HepG2 (cell line): ENCODE data around the gene MGAT4D. TPM values are rescaled to one million over a fixed set of nuclear protein-coding genes. Genes with fewer than 3 reads are reported as not detected.

Source experiments
- ATAC-seq: fragments of 200-7000 bp; cut with Tn5 transposase; 3 replicates; pipeline ENCODE4 v1.9.1; 2020; ENCODE audit warnings: mild to moderate bottlenecking, moderate library complexity
- BruUV-seq: library from RNA; stranded (reverse); fragments of 400-500 nt; replicated peaks from 2 replicates; lab custom pipeline; 2021; lab: Mats Ljungman, UMichigan
- CTCF ChIA-PET: fragments of 300-600 bp; formaldehyde crosslinking; extraction: SDS; loops from one replicate; lab custom pipeline; 2021; ENCODE audit warnings: low total read pairs, inconsistent platforms, low intra/inter-chr PET ratio; lab: Yijun Ruan, JAX
- POLR2A ChIA-PET: fragments of 350-600 bp; sonication (Branson Sonifier 250); formaldehyde crosslinking; loops from one replicate; lab custom pipeline; 2020; ENCODE audit warnings: antibody characterized with exemption, inconsistent platforms; lab: Yijun Ruan, JAX
- DNase-seq: peaks from one replicate; pipeline ENCODE4 v3.0.0-alpha.2; 2015; ENCODE audit warnings: low spot score
- FAIRE-seq: peaks from 3 replicates; lab custom pipeline; 2011; peaks lifted over from hg19 to GRCh38; lab: Jason Lieb, UNC
- H2AFZ ChIP-seq: one replicate; pipeline ENCODE4 v1.6.1; 2011; ENCODE audit warnings: low read length, inconsistent platforms
- H3K27ac ChIP-seq: fragments of 300-600 bp; 3 replicates; pipeline ENCODE4 v1.8.0; 2011; ENCODE audit warnings: mixed run types, mild to moderate bottlenecking, mixed read lengths, low read length, inconsistent platforms; ENCODE audit not compliant: insufficient read depth; ENCODE audit errors: extremely low read length
- H3K27me3 ChIP-seq, 2 experiments: fragments of 200-600 bp in 1 of 2; 2 replicates in 1 of 2; 3 replicates in 1 of 2; pipeline versions ENCODE4 v1.6.0 to v1.8.0; 2011; ENCODE audit warnings: low read length in 2 of 2, mild to moderate bottlenecking in 2 of 2, moderate library complexity in 2 of 2, inconsistent platforms in 1 of 2; ENCODE audit not compliant: insufficient read depth in 2 of 2, control insufficient read depth in 1 of 2
- H3K36me3 ChIP-seq, 2 experiments: fragments of 200-600 bp in 1 of 2; replicated peaks in 1 of 2; 2 replicates in 1 of 2; 3 replicates in 1 of 2; pipeline versions ENCODE4 v1.5.1 to v1.8.0; 2011; ENCODE audit warnings: low read length in 2 of 2, inconsistent platforms in 1 of 2; ENCODE audit not compliant: insufficient read depth in 2 of 2, control insufficient read depth in 1 of 2
- H3K4me1 ChIP-seq: 2 replicates; pipeline ENCODE4 v1.5.1; 2012; ENCODE audit warnings: low read length, inconsistent platforms; ENCODE audit not compliant: insufficient read depth
- H3K4me2 ChIP-seq: 2 replicates; pipeline ENCODE4 v1.6.0; 2011; ENCODE audit warnings: low read depth, low read length, inconsistent platforms
- H3K4me3 ChIP-seq, 3 experiments: fragments of 200-600 bp in 1 of 3; sonication (generic), shearing (Covaris generic) in 1 of 3; replicated peaks in 1 of 3; 2 replicates each; pipeline ENCODE4 v1.5.1; 2011 to 2016; ENCODE audit warnings: low read length in 3 of 3, inconsistent platforms in 2 of 3, low read depth in 2 of 3, mild to moderate bottlenecking in 2 of 3, control low read depth in 1 of 3, mixed read lengths in 1 of 3; ENCODE audit not compliant: insufficient read depth in 1 of 3
- H3K79me2 ChIP-seq: one replicate; pipeline ENCODE4 v1.6.1; 2011; ENCODE audit warnings: low read length, inconsistent platforms; ENCODE audit not compliant: insufficient read depth
- H3K9ac ChIP-seq: 2 replicates; pipeline ENCODE4 v1.6.0; 2011; ENCODE audit warnings: mild to moderate bottlenecking, low read depth, low read length, inconsistent platforms; ENCODE audit not compliant: insufficient read depth
- H3K9me3 ChIP-seq: 2 replicates; pipeline ENCODE4 v1.5.1; 2012; ENCODE audit warnings: mild to moderate bottlenecking, low read length
- H4K20me1 ChIP-seq: 2 replicates; pipeline ENCODE4 v1.6.0; 2011; ENCODE audit warnings: inconsistent platforms, mild to moderate bottlenecking, low read length, moderate library complexity; ENCODE audit not compliant: insufficient read depth
- ARNTL ChIP-seq: sonication (generic); formaldehyde crosslinking; IDR thresholded peaks from 2 replicates; pipeline ENCODE4 v1.4.0; 2020; ENCODE audit warnings: mild to moderate bottlenecking, missing genetic modification reagents
- CBX1 ChIP-seq: IDR thresholded peaks from one replicate; pipeline ENCODE4 v1.6.1; 2016; ENCODE audit warnings: antibody characterized with exemption, low read depth
- FOXO4 ChIP-seq: sonication (generic); formaldehyde crosslinking; conservative IDR thresholded peaks from 2 replicates; pipeline ENCODE4 v1.8.1; 2023; ENCODE audit warnings: missing genetic modification reagents
- GATAD2A ChIP-seq: IDR thresholded peaks from 2 replicates; pipeline ENCODE4 v1.6.1; 2016
- GMEB1 ChIP-seq: sonication (generic); formaldehyde crosslinking; IDR thresholded peaks from 2 replicates; pipeline ENCODE4 v1.5.1; 2020; ENCODE audit warnings: missing genetic modification reagents, mild to moderate bottlenecking, borderline replicate concordance
- GTF2F1 ChIP-seq: fragments of 150-350 bp; IDR thresholded peaks from 2 replicates; pipeline ENCODE4 v1.6.1; 2014; ENCODE audit warnings: low read length
- HIC2 ChIP-seq: sonication (generic); formaldehyde crosslinking; IDR thresholded peaks from 2 replicates; pipeline ENCODE4 v1.9.0; 2022; ENCODE audit warnings: low read depth, missing genetic modification reagents
- RFXANK ChIP-seq: IDR thresholded peaks from 2 replicates; pipeline ENCODE4 v1.6.1; 2016
- RNF2 ChIP-seq: fragments of 450-650 bp; conservative IDR thresholded peaks from 2 replicates; pipeline ENCODE4 v1.6.1; 2016; ENCODE audit warnings: low read depth
- SOX13 ChIP-seq, 3 experiments: fragments of 450-650 bp in 1 of 3; sonication (generic) in 1 of 3; formaldehyde crosslinking in 1 of 3; IDR thresholded peaks in 2 of 3; conservative IDR thresholded peaks in 1 of 3; 2 replicates each; pipeline versions ENCODE4 v1.5.0 to v1.6.1; 2016 to 2020; ENCODE audit warnings: antibody characterized with exemption in 1 of 3, mild to moderate bottlenecking in 1 of 3, missing compliant biosample characterization in 1 of 3, missing genetic modification reagents in 1 of 3, moderate library complexity in 1 of 3
- TBX3 ChIP-seq: fragments of 450-650 bp; IDR thresholded peaks from 2 replicates; pipeline ENCODE4 v1.6.1; 2017; ENCODE audit warnings: antibody characterized with exemption, mild to moderate bottlenecking, inconsistent platforms, borderline replicate concordance
- TMF1 ChIP-seq: sonication (generic); formaldehyde crosslinking; IDR thresholded peaks from 2 replicates; pipeline ENCODE4 v1.8.1; 2022; ENCODE audit warnings: low read depth, missing genetic modification reagents
- ZBTB38 ChIP-seq: sonication (generic); formaldehyde crosslinking; IDR thresholded peaks from 2 replicates; pipeline ENCODE4 v1.5.1; 2020; ENCODE audit warnings: mild to moderate bottlenecking, missing genetic modification reagents
- ZFAT ChIP-seq: sonication (generic); formaldehyde crosslinking; conservative IDR thresholded peaks from 2 replicates; pipeline ENCODE4 v1.8.1; 2023; ENCODE audit warnings: missing genetic modification reagents, inconsistent platforms
- ZMAT3 ChIP-seq: sonication (generic); formaldehyde crosslinking; conservative IDR thresholded peaks from 2 replicates; pipeline ENCODE4 v1.7.0; 2021; ENCODE audit warnings: missing genetic modification reagents
- ZNF605 ChIP-seq: sonication (generic); formaldehyde crosslinking; IDR thresholded peaks from 2 replicates; pipeline ENCODE4 v1.8.0; 2022; ENCODE audit warnings: mild to moderate bottlenecking, missing genetic modification reagents
- WGBS: methylation state at CpG from one replicate; pipeline ENCODE4 v1.1.6; 2017; ENCODE audit warnings: low lambda C conversion rate; 5-methylcytosine and 5-hydroxymethylcytosine counted together
- in situ Hi-C: cut with HindIII; loops from 2 replicates; pipeline ENCODE4 v1.10.0; 2017; ENCODE audit warnings: low pct_unique_long_range_greater_than_20kb; ENCODE audit not compliant: extremely low pct_ligation_motif_present
- intact Hi-C: fragments of 100-400 bp; cut with micrococcal nuclease; formaldehyde crosslinking; loops from one replicate; pipeline ENCODE4 v1.10.0; 2022; ENCODE audit not compliant: unreplicated experiment
- polyA plus RNA-seq, 8 experiments: library from polyadenylated mRNA; depleted of rRNA in 3 of 8; stranded (reverse) in 7 of 8; unstranded in 1 of 8; fragments of >200 nt; fragmentation: Illumina TruSeq in 4 of 8; extraction: Trizol in 4 of 8; gene quantifications; 2 replicates each; pipeline versions ENCODE4 v1.2.1 to v1.2.3, GENCODE V29; 2011 to 2016; ENCODE audit warnings: low read depth in 4 of 8, missing spikeins in 1 of 8, mixed read lengths in 1 of 8; ENCODE audit not compliant: insufficient read depth in 1 of 8
- total RNA-seq, 5 experiments: library from RNA; depleted of rRNA; stranded (reverse); fragments of >200 nt; fragmentation: Illumina TruSeq; extraction: Trizol; gene quantifications; 2 replicates each; pipeline ENCODE4 v1.2.3, GENCODE V29; 2016; ENCODE audit warnings: low read depth in 1 of 5

MGAT4D gene
- total and polyA plus RNA-seq, 2 of the 13 experiments (the other 11 are each of a cell fraction or from before 2014, with no cell fraction given), result not detected

- TF ChIP-seq SOX13 (IDR thresholded peaks at IDR 0.05), result no peak
- peak in 1 of 2 experiments; percentile 39; a peak in 1 of 4 replicates for TF ChIP-seq SOX13 (CRISPR knock-in tag; conservative IDR thresholded peaks at IDR 0.05 in 1 of 2, IDR thresholded peaks at IDR 0.05 in 1 of 2)
- TF ChIP-seq GATAD2A (CRISPR knock-in tag), result peak; percentile 84
- no peak for TF ChIP-seq ZMAT3 (CRISPR knock-in tag)
Measured at GRCh38 chr4:140427919-140428471, 70.1 kb downstream of the MGAT4D start (continued).

GRCh38 chr4:140427106-140427918 is 70.8 kb downstream of the MGAT4D start, which contains the start of gene CLGN:
Gene CLGN (minus strand): TSS chr4:140427648. CDS start chr4:140413078, 14,570 bp downstream.
- H3K79me2 ChIP-seq, result peaks cover 5% of the 10 kb centered on the region
- WGBS, result 0% methylated on average over 5 of the region's 73 CpGs
- H3K4me1 ChIP-seq, result peaks cover 24% of the 10 kb centered on the region
- CTCF ChIA-PET, result interaction anchor here (0.9 to 3.1 kb wide), 2 partner anchors 66 to 183 kb away, joined by 5 to 30 read pairs; no protein-coding TSS in a partner anchor
- POLR2A ChIA-PET, result interaction anchor here (0.8 to 3.5 kb wide), 6 partner anchors 45 to 330 kb away, joined by 3 to 45 read pairs (median 8); partner anchors contain the start of genes ELMOD2 and SCOC
- no peaks in the 10 kb centered on the region for H3K36me3 ChIP-seq
- H3K4me2 ChIP-seq, result peak within 1 kb of the TSS; percentile 85
- in situ Hi-C loops (no loop called here), intact Hi-C loops (loop anchor here (1.0 to 2.0 kb wide), 5 partner anchors 55 to 424 kb away; partner anchors contain the start of genes ELMOD2 and SCOC)
- ATAC-seq (peak; percentile 94), FAIRE-seq (no peak), DNase-seq (peak; percentile 77)
- H3K27me3 ChIP-seq, result no peaks in the 10 kb centered on the region; a peak in 1 of 5 replicates
- peak within 1 kb of the TSS; percentile 82 to 93 (median 92) for H3K4me3 ChIP-seq
- no peaks in the 10 kb centered on the region for H3K9me3 ChIP-seq
- no TSS peak for BruUV-seq
- H4K20me1 ChIP-seq, result no peaks in the 10 kb centered on the region
- peak within 1 kb of the TSS; percentile 75 for H3K27ac ChIP-seq
- peak within 1 kb of the TSS; percentile 85 for H2AFZ ChIP-seq
- H3K9ac ChIP-seq, result peak within 1 kb of the TSS; percentile 79
- TF ChIP-seq FOXO4 (CRISPR knock-in tag), result 0 out of 2 replicates have a peak, but pooled peaks have one; percentile 70
- peak; percentile 25; the same call in 1 of the 2 replicates for TF ChIP-seq ARNTL (CRISPR knock-in tag)
- TF ChIP-seq RNF2, result peak; percentile 46; the same call in 1 of the 2 replicates
- TF ChIP-seq ZFAT, result no peak
- TF ChIP-seq TMF1 (CRISPR knock-in tag), result peak; percentile 38; the same call in 1 of the 2 replicates
- TF ChIP-seq HIC2 (CRISPR knock-in tag), result no peak; the same call in 1 of the 2 replicates
- peak; percentile 67 for TF ChIP-seq ZBTB38 (CRISPR knock-in tag)
- TF ChIP-seq GTF2F1, result no peak
- TF ChIP-seq CBX1, result peak; percentile 58
- no peak for TF ChIP-seq RFXANK (CRISPR knock-in tag)
- peak; percentile 27; the same call in 1 of the 2 replicates for TF ChIP-seq ZNF605
- TF ChIP-seq GMEB1, result no peak; the same call in 1 of the 2 replicates
- TF ChIP-seq TBX3, result no peak
